ENCODE data around the gene C1orf159.

- TF ChIP-seq, protein P1, sequence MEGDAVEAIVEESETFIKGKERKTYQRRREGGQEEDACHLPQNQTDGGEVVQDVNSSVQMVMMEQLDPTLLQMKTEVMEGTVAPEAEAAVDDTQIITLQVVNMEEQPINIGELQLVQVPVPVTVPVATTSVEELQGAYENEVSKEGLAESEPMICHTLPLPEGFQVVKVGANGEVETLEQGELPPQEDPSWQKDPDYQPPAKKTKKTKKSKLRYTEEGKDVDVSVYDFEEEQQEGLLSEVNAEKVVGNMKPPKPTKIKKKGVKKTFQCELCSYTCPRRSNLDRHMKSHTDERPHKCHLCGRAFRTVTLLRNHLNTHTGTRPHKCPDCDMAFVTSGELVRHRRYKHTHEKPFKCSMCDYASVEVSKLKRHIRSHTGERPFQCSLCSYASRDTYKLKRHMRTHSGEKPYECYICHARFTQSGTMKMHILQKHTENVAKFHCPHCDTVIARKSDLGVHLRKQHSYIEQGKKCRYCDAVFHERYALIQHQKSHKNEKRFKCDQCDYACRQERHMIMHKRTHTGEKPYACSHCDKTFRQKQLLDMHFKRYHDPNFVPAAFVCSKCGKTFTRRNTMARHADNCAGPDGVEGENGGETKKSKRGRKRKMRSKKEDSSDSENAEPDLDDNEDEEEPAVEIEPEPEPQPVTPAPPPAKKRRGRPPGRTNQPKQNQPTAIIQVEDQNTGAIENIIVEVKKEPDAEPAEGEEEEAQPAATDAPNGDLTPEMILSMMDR (IDR thresholded peaks at IDR 0.05; ENCODE audit: low read depth, low read length, missing input control), result no peak
- TF ChIP-seq ATF3 (IDR thresholded peaks at IDR 0.05), result no peak
- no peak for TF ChIP-seq SP1 (IDR thresholded peaks at IDR 0.05)
- TF ChIP-seq, protein P2, sequence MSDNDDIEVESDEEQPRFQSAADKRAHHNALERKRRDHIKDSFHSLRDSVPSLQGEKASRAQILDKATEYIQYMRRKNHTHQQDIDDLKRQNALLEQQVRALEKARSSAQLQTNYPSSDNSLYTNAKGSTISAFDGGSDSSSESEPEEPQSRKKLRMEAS (IDR thresholded peaks at IDR 0.05), result no peak
- TF ChIP-seq RXRA (IDR thresholded peaks at IDR 0.05), result no peak
- TF ChIP-seq, protein P3, sequence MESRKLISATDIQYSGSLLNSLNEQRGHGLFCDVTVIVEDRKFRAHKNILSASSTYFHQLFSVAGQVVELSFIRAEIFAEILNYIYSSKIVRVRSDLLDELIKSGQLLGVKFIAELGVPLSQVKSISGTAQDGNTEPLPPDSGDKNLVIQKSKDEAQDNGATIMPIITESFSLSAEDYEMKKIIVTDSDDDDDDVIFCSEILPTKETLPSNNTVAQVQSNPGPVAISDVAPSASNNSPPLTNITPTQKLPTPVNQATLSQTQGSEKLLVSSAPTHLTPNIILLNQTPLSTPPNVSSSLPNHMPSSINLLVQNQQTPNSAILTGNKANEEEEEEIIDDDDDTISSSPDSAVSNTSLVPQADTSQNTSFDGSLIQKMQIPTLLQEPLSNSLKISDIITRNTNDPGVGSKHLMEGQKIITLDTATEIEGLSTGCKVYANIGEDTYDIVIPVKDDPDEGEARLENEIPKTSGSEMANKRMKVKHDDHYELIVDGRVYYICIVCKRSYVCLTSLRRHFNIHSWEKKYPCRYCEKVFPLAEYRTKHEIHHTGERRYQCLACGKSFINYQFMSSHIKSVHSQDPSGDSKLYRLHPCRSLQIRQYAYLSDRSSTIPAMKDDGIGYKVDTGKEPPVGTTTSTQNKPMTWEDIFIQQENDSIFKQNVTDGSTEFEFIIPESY (IDR thresholded peaks at IDR 0.05), result no peak
- TF ChIP-seq JUND (IDR thresholded peaks at IDR 0.05), result no peak
- no peak for TF ChIP-seq FOXA1 (IDR thresholded peaks at IDR 0.05)
- peak; percentile 28 for TF ChIP-seq YY1 (IDR thresholded peaks at IDR 0.05)
- no peak for TF ChIP-seq EGR1 (IDR thresholded peaks at IDR 0.05; ENCODE audit: low read depth in 2 of 2)
- TF ChIP-seq TAF1 (conservative IDR thresholded peaks at IDR 0.05), result no peak
- TF ChIP-seq RAD21 (IDR thresholded peaks at IDR 0.05), result peak in 1 of 2 donors; percentile 40
- TF ChIP-seq, protein P4, sequence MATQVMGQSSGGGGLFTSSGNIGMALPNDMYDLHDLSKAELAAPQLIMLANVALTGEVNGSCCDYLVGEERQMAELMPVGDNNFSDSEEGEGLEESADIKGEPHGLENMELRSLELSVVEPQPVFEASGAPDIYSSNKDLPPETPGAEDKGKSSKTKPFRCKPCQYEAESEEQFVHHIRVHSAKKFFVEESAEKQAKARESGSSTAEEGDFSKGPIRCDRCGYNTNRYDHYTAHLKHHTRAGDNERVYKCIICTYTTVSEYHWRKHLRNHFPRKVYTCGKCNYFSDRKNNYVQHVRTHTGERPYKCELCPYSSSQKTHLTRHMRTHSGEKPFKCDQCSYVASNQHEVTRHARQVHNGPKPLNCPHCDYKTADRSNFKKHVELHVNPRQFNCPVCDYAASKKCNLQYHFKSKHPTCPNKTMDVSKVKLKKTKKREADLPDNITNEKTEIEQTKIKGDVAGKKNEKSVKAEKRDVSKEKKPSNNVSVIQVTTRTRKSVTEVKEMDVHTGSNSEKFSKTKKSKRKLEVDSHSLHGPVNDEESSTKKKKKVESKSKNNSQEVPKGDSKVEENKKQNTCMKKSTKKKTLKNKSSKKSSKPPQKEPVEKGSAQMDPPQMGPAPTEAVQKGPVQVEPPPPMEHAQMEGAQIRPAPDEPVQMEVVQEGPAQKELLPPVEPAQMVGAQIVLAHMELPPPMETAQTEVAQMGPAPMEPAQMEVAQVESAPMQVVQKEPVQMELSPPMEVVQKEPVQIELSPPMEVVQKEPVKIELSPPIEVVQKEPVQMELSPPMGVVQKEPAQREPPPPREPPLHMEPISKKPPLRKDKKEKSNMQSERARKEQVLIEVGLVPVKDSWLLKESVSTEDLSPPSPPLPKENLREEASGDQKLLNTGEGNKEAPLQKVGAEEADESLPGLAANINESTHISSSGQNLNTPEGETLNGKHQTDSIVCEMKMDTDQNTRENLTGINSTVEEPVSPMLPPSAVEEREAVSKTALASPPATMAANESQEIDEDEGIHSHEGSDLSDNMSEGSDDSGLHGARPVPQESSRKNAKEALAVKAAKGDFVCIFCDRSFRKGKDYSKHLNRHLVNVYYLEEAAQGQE (IDR thresholded peaks at IDR 0.05), result no peak
- no peak for TF ChIP-seq GABPA (IDR thresholded peaks at IDR 0.05 in 1 of 2, conservative IDR thresholded peaks at IDR 0.05 in 1 of 2)
These were observed 12.7 kb upstream of the C1orf159 start for GRCh38 chr1:1128454-1129139.

Measured in liver (tissue), 3 donors.